HCT116 (cell line): ENCODE measurements around the gene PPP1R13L. TPM values are rescaled to one million over a fixed set of nuclear protein-coding genes. Genes with fewer than 3 reads are reported as not detected.

Experiments
- ATAC-seq: fragments of 200-7000 bp; cut with Tn5 transposase; 2 replicates; pipeline ENCODE4 v1.9.1; 2020; ENCODE audit warnings: mild to moderate bottlenecking, moderate library complexity
- BruUV-seq: library from RNA; stranded (reverse); fragments of 400-500 nt; replicated peaks from 2 replicates; lab custom pipeline; 2021; lab: Mats Ljungman, UMichigan
- CTCF ChIA-PET: fragments of 300-600 bp; sonication (Branson Sonifier 250); formaldehyde crosslinking; loops from one replicate; lab custom pipeline; 2021; ENCODE audit warnings: antibody characterized with exemption; lab: Charles Lee
- POLR2A ChIA-PET: fragments of 300-600, 350-600 bp; sonication (Branson Sonifier 250); formaldehyde crosslinking; loops from one replicate; lab custom pipeline; 2021; ENCODE audit warnings: antibody characterized with exemption; lab: Charles Lee
- RAD21 ChIA-PET, 2 experiments: fragments of 300-600 bp; sonication (Branson Sonifier 250); formaldehyde crosslinking; loops; one replicate each; lab custom pipeline; 2023; ENCODE audit warnings: low total read pairs in 2 of 2; ENCODE audit not compliant: uncharacterized antibody in 2 of 2, unreplicated experiment in 2 of 2, low non-redundant PET in 1 of 2; lab: Charles Lee
- DNase-seq: peaks from one replicate; pipeline ENCODE4 v3.0.0-alpha.2; 2010; ENCODE audit warnings: low read depth, low spot score
- H2AFZ ChIP-seq: fragments of 200-600 bp; shearing (Covaris generic), sonication (generic); 2 replicates; pipeline ENCODE4 v1.6.1; 2017; ENCODE audit warnings: low read depth, mixed run types, mixed read lengths, antibody characterized with exemption, low read length; ENCODE audit not compliant: poor library complexity, severe bottlenecking
- H3K27ac ChIP-seq: 2 replicates; pipeline ENCODE4 v1.5.1; 2012; ENCODE audit warnings: low read depth, low read length
- H3K27me3 ChIP-seq: fragments of 200-600 bp; sonication (generic); 2 replicates; pipeline ENCODE4 v1.6.1; 2016; ENCODE audit warnings: mixed run types, low read length, mixed read lengths; ENCODE audit not compliant: insufficient read depth
- H3K36me3 ChIP-seq, 2 experiments: fragments of 200-500 bp in 1 of 2; fragments of 200-600 bp in 1 of 2; sonication (Bioruptor generic) in 1 of 2; sonication (generic) in 1 of 2; 2 replicates each; pipeline versions ENCODE4 v1.5.1 to v1.6.1; 2014 to 2016; ENCODE audit warnings: low read length in 2 of 2, inconsistent platforms in 1 of 2, mixed read lengths in 1 of 2, mixed run types in 1 of 2; ENCODE audit not compliant: insufficient read depth in 2 of 2, control insufficient read depth in 1 of 2
- H3K4me1 ChIP-seq, 2 experiments: fragments of 200-600 bp in 1 of 2; sonication (generic) in 1 of 2; 2 replicates each; pipeline versions ENCODE4 v1.5.1 to v1.6.1; 2012 to 2017; ENCODE audit warnings: low read length in 2 of 2, inconsistent platforms in 1 of 2, mild to moderate bottlenecking in 1 of 2, mixed read lengths in 1 of 2, mixed run types in 1 of 2, moderate library complexity in 1 of 2; ENCODE audit not compliant: insufficient read depth in 2 of 2, control insufficient read depth in 1 of 2
- H3K4me2 ChIP-seq: fragments of 200-600 bp; sonication (generic); 2 replicates; pipeline ENCODE4 v1.6.1; 2017; ENCODE audit warnings: mixed run types, low read length, mixed read lengths
- H3K4me3 ChIP-seq, 2 experiments: fragments of 200-600 bp in 1 of 2; sonication (generic) in 1 of 2; replicated peaks in 1 of 2; 2 replicates each; pipeline ENCODE4 v1.5.1; 2011 to 2016; ENCODE audit warnings: low read length in 2 of 2, control low read depth in 1 of 2, low read depth in 1 of 2, mild to moderate bottlenecking in 1 of 2, mixed read lengths in 1 of 2, mixed run types in 1 of 2
- H3K79me2 ChIP-seq: fragments of 200-600 bp; sonication (generic); 2 replicates; pipeline ENCODE4 v1.6.1; 2017; ENCODE audit warnings: mild to moderate bottlenecking, mixed run types, low read length, moderate library complexity, mixed read lengths; ENCODE audit not compliant: insufficient read depth
- H3K9ac ChIP-seq: fragments of 200-600 bp; sonication (generic); 2 replicates; pipeline ENCODE4 v1.6.1; 2016; ENCODE audit warnings: low read length, mixed read lengths
- H3K9me2 ChIP-seq: fragments of 200-600 bp; sonication (generic), shearing (Covaris generic); 2 replicates; pipeline ENCODE4 v1.6.1; 2017; ENCODE audit warnings: mixed run types, mild to moderate bottlenecking, moderate library complexity; ENCODE audit not compliant: insufficient read depth
- H3K9me3 ChIP-seq, 2 experiments: fragments of 200-500 bp in 1 of 2; fragments of 200-600 bp in 1 of 2; sonication (Bioruptor generic) in 1 of 2; sonication (generic) in 1 of 2; 2 replicates each; pipeline ENCODE4 v1.6.1; 2014 to 2017; ENCODE audit warnings: low read length in 2 of 2, mixed read lengths in 2 of 2, inconsistent platforms in 1 of 2, low read depth in 1 of 2, mild to moderate bottlenecking in 1 of 2, mixed run types in 1 of 2, moderate library complexity in 1 of 2; ENCODE audit not compliant: control insufficient read depth in 1 of 2, insufficient read depth in 1 of 2
- H4K20me1 ChIP-seq: fragments of 200-600 bp; sonication (generic), shearing (Covaris generic); 2 replicates; pipeline ENCODE4 v1.6.1; 2017; ENCODE audit warnings: mixed run types, mild to moderate bottlenecking, moderate library complexity; ENCODE audit not compliant: insufficient read depth
- CBX3 ChIP-seq: IDR thresholded peaks from 2 replicates; pipeline ENCODE4 v1.6.1; 2012; ENCODE audit warnings: low read depth
- EGR1 ChIP-seq: IDR thresholded peaks from 2 replicates; pipeline ENCODE4 v1.6.1; 2012; ENCODE audit warnings: low read depth
- ELF1 ChIP-seq: IDR thresholded peaks from 2 replicates; pipeline ENCODE4 v1.6.1; 2012; ENCODE audit warnings: low read depth, borderline replicate concordance
- EZH2 ChIP-seq: fragments of 200-600 bp; sonication (generic); IDR thresholded peaks from 2 replicates; pipeline ENCODE4 v1.6.1; 2017; ENCODE audit warnings: antibody characterized with exemption, mixed run types
- EZH2phosphoT487 ChIP-seq: fragments of 200-600 bp; IDR thresholded peaks from 2 replicates; pipeline ENCODE4 v1.6.1; 2018; ENCODE audit warnings: antibody characterized with exemption, borderline replicate concordance
- MAX ChIP-seq: IDR thresholded peaks from 2 replicates; pipeline ENCODE4 v1.6.1; 2012
- POLR2A ChIP-seq: IDR thresholded peaks from 2 replicates; pipeline ENCODE4 v1.7.0; 2011; ENCODE audit warnings: borderline replicate concordance; ENCODE audit not compliant: insufficient read depth, insufficient read length; ENCODE audit errors: extremely low read depth
- POLR2AphosphoS5 ChIP-seq: IDR thresholded peaks from 2 replicates; pipeline ENCODE4 v1.6.1; 2011; ENCODE audit warnings: mild to moderate bottlenecking, low read depth, low read length, moderate library complexity
- SIN3A ChIP-seq: IDR thresholded peaks from 2 replicates; pipeline ENCODE4 v1.6.1; 2012; ENCODE audit warnings: low read depth
- YY1 ChIP-seq: IDR thresholded peaks from 2 replicates; pipeline ENCODE4 v1.6.1; 2011; ENCODE audit warnings: low read length, low read depth, moderate library complexity, mild to moderate bottlenecking; ENCODE audit not compliant: insufficient replicate concordance; ENCODE audit errors: extremely low read depth
- intact Hi-C: fragments of 100-400 bp; cut with micrococcal nuclease; formaldehyde crosslinking; loops from 2 replicates; pipeline ENCODE4 v1.10.0; 2022
- total RNA-seq: library from RNA; stranded (reverse); gene quantifications from one replicate; pipeline ENCODE4 v1.2.1, GENCODE V29; 2021; ENCODE audit not compliant: unreplicated experiment
- TF ChIP-seq, protein P1 (sequence below): IDR thresholded peaks from 2 replicates; pipeline ENCODE4 v1.6.1; 2012
- TF ChIP-seq, protein P2 (sequence below), 3 experiments: fragments of 200-600 bp in 1 of 3; sonication (generic) in 1 of 3; IDR thresholded peaks in 2 of 3; conservative IDR thresholded peaks in 1 of 3; 2 replicates each; pipeline ENCODE4 v1.5.1; 2012 to 2017; ENCODE audit warnings: low read depth in 2 of 3, low read length in 2 of 3, antibody characterized with exemption in 1 of 3, borderline replicate concordance in 1 of 3, control low read depth in 1 of 3, mild to moderate bottlenecking in 1 of 3, mixed read lengths in 1 of 3, mixed run types in 1 of 3, moderate library complexity in 1 of 3; ENCODE audit not compliant: insufficient read depth in 1 of 3

The PPP1R13L gene
- total RNA-seq, 1 experiment from 2014 or later: 89.1 TPM

- TF ChIP-seq, protein P1, sequence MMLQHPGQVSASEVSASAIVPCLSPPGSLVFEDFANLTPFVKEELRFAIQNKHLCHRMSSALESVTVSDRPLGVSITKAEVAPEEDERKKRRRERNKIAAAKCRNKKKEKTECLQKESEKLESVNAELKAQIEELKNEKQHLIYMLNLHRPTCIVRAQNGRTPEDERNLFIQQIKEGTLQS: no peak
- TF ChIP-seq YY1: no peak
Observed at GRCh38 chr19:45340232-45340898, 64.5 kb downstream of the PPP1R13L start, which contains the start of gene KLC3 (continued).

- DNase-seq: no peak
- H3K4me1 ChIP-seq: peaks cover 17 to 53% of the 10 kb centered on the region in 2 experiments
- H3K27ac ChIP-seq: no peak overlapping the region
- H4K20me1 ChIP-seq: no peaks in the 10 kb centered on the region
- CTCF ChIA-PET: interaction anchor here (1.1 to 1.8 kb wide), 4 partner anchors 63 to 350 kb away, joined by 3 to 5 read pairs (median 4); no protein-coding TSS in a partner anchor
- RAD21 ChIA-PET: interaction anchor here in 1 of 2 experiments (1.2 kb wide), 1 partner anchor 161 kb away, joined by 4 read pairs; the partner anchor contains the start of gene BLOC1S3
- no peaks in the 10 kb centered on the region for H3K9me3 ChIP-seq
- H2AFZ ChIP-seq: no peak overlapping the region
- BruUV-seq: no TSS peak
- POLR2A ChIA-PET: no interaction called here
- no peaks in the 10 kb centered on the region for H3K9me2 ChIP-seq
- no peak overlapping the region for H3K4me2 ChIP-seq
- intact Hi-C loops: loop anchor here (2.0 to 5.0 kb wide), 5 partner anchors 91 to 537 kb away; partner anchors contain the start of genes BLOC1S3, GEMIN7, TRAPPC6A and ZNF296
- 0 out of 2 replicates have a peak, but pooled peaks cover 3% of the 10 kb centered on the region for H3K79me2 ChIP-seq
- TF ChIP-seq, protein P2, sequence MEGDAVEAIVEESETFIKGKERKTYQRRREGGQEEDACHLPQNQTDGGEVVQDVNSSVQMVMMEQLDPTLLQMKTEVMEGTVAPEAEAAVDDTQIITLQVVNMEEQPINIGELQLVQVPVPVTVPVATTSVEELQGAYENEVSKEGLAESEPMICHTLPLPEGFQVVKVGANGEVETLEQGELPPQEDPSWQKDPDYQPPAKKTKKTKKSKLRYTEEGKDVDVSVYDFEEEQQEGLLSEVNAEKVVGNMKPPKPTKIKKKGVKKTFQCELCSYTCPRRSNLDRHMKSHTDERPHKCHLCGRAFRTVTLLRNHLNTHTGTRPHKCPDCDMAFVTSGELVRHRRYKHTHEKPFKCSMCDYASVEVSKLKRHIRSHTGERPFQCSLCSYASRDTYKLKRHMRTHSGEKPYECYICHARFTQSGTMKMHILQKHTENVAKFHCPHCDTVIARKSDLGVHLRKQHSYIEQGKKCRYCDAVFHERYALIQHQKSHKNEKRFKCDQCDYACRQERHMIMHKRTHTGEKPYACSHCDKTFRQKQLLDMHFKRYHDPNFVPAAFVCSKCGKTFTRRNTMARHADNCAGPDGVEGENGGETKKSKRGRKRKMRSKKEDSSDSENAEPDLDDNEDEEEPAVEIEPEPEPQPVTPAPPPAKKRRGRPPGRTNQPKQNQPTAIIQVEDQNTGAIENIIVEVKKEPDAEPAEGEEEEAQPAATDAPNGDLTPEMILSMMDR (IDR thresholded peaks at IDR 0.05 in 2 of 3, conservative IDR thresholded peaks at IDR 0.05 in 1 of 3; ENCODE audit: borderline replicate concordance in 1 of 3, insufficient read depth in 1 of 3, low read depth in 2 of 3, low read length in 2 of 3): no peak
- TF ChIP-seq YY1 (no peak), EZH2phosphoT487 (no peak), POLR2A (no peak), EGR1 (no peak), CBX3 (no peak), EZH2 (no peak), ELF1 (no peak), POLR2AphosphoS5 (no peak), MAX (no peak), SIN3A (no peak)
- TF ChIP-seq, protein P1: no peak
- H3K36me3 ChIP-seq: no peaks in the 10 kb centered on the region
- H3K4me3 ChIP-seq: no peak overlapping the region
- no peak overlapping the region for H3K9ac ChIP-seq
- no peak for ATAC-seq
- H3K27me3 ChIP-seq: no peaks in the 10 kb centered on the region
Observed at GRCh38 chr19:45339629-45340028, 65.2 kb downstream of the PPP1R13L start.
